H1 (cell line): Measurements from ENCODE around the gene EIF4A3. TPM values are rescaled to one million over a fixed set of nuclear protein-coding genes. Genes with fewer than 3 reads are reported as not detected.

ENCODE experiments used
- CTCF ChIA-PET: fragments of 300-600 bp; sonication (Branson Sonifier 250); formaldehyde crosslinking; loops from one replicate; lab custom pipeline; 2021; ENCODE audit not compliant: partially characterized antibody; lab: Charles Lee
- POLR2A ChIA-PET: fragments of 300-600 bp; sonication (Branson Sonifier 250); formaldehyde crosslinking; loops from one replicate; lab custom pipeline; 2021; ENCODE audit warnings: inconsistent platforms; ENCODE audit not compliant: partially characterized antibody; lab: Charles Lee
- DNase-seq, 2 experiments: peaks; one replicate each; pipeline versions ENCODE4 v3.0.0 to v3.0.0-alpha.2; 2010 to 2022; ENCODE audit warnings: low spot score in 2 of 2, low read depth in 1 of 2, mixed read lengths in 1 of 2
- FAIRE-seq: peaks from 2 replicates; lab custom pipeline; 2011; peaks lifted over from hg19 to GRCh38; lab: Jason Lieb, UNC
- H2AFZ ChIP-seq: 2 replicates; pipeline ENCODE4 v1.8.1; 2012; ENCODE audit warnings: low read length, inconsistent platforms
- H2AK5ac ChIP-seq: 2 replicates; pipeline ENCODE4 v1.6.1; 2013; ENCODE audit warnings: low read depth, low read length
- H2BK120ac ChIP-seq: replicated peaks from 2 replicates; pipeline ENCODE3; 2013; ENCODE audit warnings: low read depth, low read length, inconsistent platforms
- H2BK12ac ChIP-seq: 2 replicates; pipeline ENCODE4 v1.6.1; 2013; ENCODE audit warnings: low read depth, low read length
- H2BK15ac ChIP-seq: 2 replicates; pipeline ENCODE4 v1.6.1; 2013; ENCODE audit warnings: low read length
- H2BK20ac ChIP-seq: 2 replicates; pipeline ENCODE4 v1.6.1; 2013; ENCODE audit warnings: low read length
- H2BK5ac ChIP-seq: 2 replicates; pipeline ENCODE4 v1.6.1; 2013; ENCODE audit warnings: low read depth, low read length
- H3K14ac ChIP-seq: 2 replicates; pipeline ENCODE4 v1.6.1; 2013; ENCODE audit warnings: inconsistent platforms; ENCODE audit not compliant: insufficient read length
- H3K18ac ChIP-seq: 2 replicates; pipeline ENCODE4 v1.6.1; 2013; ENCODE audit warnings: low read length; ENCODE audit errors: extremely low read depth
- H3K23ac ChIP-seq: 2 replicates; pipeline ENCODE4 v1.6.1; 2013; ENCODE audit warnings: inconsistent platforms; ENCODE audit not compliant: insufficient read length
- H3K23me2 ChIP-seq: 2 replicates; pipeline ENCODE4 v1.6.1; 2013; ENCODE audit warnings: low read depth, low read length
- H3K27ac ChIP-seq: 2 replicates; pipeline ENCODE4 v1.6.1; 2011; ENCODE audit warnings: low read depth, low read length, inconsistent platforms
- H3K27me3 ChIP-seq, 4 experiments: replicated peaks in 1 of 4; 1 replicate in 1 of 4; 2 replicates in 3 of 4; pipeline versions ENCODE4 v1.6.1 to v1.8.1; 2011 to 2013; ENCODE audit warnings: low read length in 3 of 4, mild to moderate bottlenecking in 3 of 4, inconsistent platforms in 2 of 4, mixed read lengths in 2 of 4, moderate library complexity in 1 of 4; ENCODE audit not compliant: control insufficient read depth in 3 of 4, insufficient read depth in 3 of 4; ENCODE audit errors: extremely low read depth in 1 of 4
- H3K36me3 ChIP-seq, 4 experiments: 2 replicates each; pipeline versions ENCODE4 v1.6.1 to v1.8.1; 2011 to 2013; ENCODE audit warnings: mild to moderate bottlenecking in 4 of 4, low read length in 3 of 4, moderate library complexity in 2 of 4, control low read depth in 1 of 4, inconsistent platforms in 1 of 4; ENCODE audit not compliant: insufficient read depth in 4 of 4, control insufficient read depth in 2 of 4
- H3K4ac ChIP-seq: replicated peaks from 2 replicates; pipeline ENCODE3; 2013; ENCODE audit warnings: low read length, low read depth, mixed read lengths, inconsistent platforms; ENCODE audit not compliant: insufficient read length
- H3K4me1 ChIP-seq, 4 experiments: replicated peaks in 1 of 4; 1 replicate in 1 of 4; 2 replicates in 3 of 4; pipeline versions ENCODE4 v1.6.1 to v1.8.1; 2011 to 2013; ENCODE audit warnings: low read length in 3 of 4, inconsistent platforms in 2 of 4, mixed read lengths in 1 of 4; ENCODE audit not compliant: insufficient read depth in 4 of 4, control insufficient read depth in 3 of 4
- H3K4me2 ChIP-seq, 2 experiments: 2 replicates each; pipeline versions ENCODE4 v1.6.1 to v1.8.1; 2011 to 2013; ENCODE audit warnings: low read depth in 2 of 2, low read length in 2 of 2, control low read depth in 1 of 2, inconsistent platforms in 1 of 2, mild to moderate bottlenecking in 1 of 2; ENCODE audit not compliant: insufficient read depth in 1 of 2
- H3K4me3 ChIP-seq, 4 experiments: fragments of 200-600, 300-600 bp in 1 of 4; sonication (generic), shearing (Covaris generic), sonication (Bioruptor Twin) in 1 of 4; 2 replicates each; pipeline versions ENCODE4 v1.5.1 to v1.8.1; 2011 to 2016; ENCODE audit warnings: low read length in 4 of 4, low read depth in 3 of 4, control low read depth in 2 of 4, inconsistent platforms in 2 of 4, mild to moderate bottlenecking in 2 of 4, mixed read lengths in 1 of 4, moderate library complexity in 1 of 4; ENCODE audit not compliant: insufficient read depth in 2 of 4; ENCODE audit errors: extremely low read depth in 1 of 4
- H3K56ac ChIP-seq: replicated peaks from 2 replicates; pipeline ENCODE3; 2013; ENCODE audit warnings: low read depth, mild to moderate bottlenecking, mixed read lengths, low read length, inconsistent platforms; ENCODE audit not compliant: insufficient read length
- H3K79me1 ChIP-seq: 2 replicates; pipeline ENCODE4 v1.6.1; 2013; ENCODE audit warnings: low read depth, low read length, control low read depth
- H3K79me2 ChIP-seq, 2 experiments: 2 replicates each; pipeline versions ENCODE4 v1.6.1 to v1.8.1; 2012 to 2013; ENCODE audit warnings: low read length in 2 of 2, mild to moderate bottlenecking in 2 of 2, inconsistent platforms in 1 of 2; ENCODE audit not compliant: insufficient read depth in 2 of 2, control insufficient read depth in 1 of 2
- H3K9ac ChIP-seq, 4 experiments: replicated peaks in 1 of 4; 1 replicate in 1 of 4; 2 replicates in 3 of 4; pipeline versions ENCODE4 v1.6.1 to v1.8.1; 2011 to 2013; ENCODE audit warnings: low read depth in 3 of 4, low read length in 3 of 4, control low read depth in 2 of 4, mild to moderate bottlenecking in 2 of 4, moderate library complexity in 2 of 4, inconsistent platforms in 1 of 4; ENCODE audit errors: extremely low read depth in 1 of 4
- H3K9me3 ChIP-seq, 2 experiments: 2 replicates each; pipeline versions ENCODE4 v1.6.1 to v1.8.1; 2012 to 2013; ENCODE audit warnings: mild to moderate bottlenecking in 2 of 2, moderate library complexity in 2 of 2, control low read depth in 1 of 2, inconsistent platforms in 1 of 2, low read depth in 1 of 2, low read length in 1 of 2, mixed read lengths in 1 of 2; ENCODE audit not compliant: insufficient read depth in 2 of 2
- H4K20me1 ChIP-seq, 2 experiments: replicated peaks in 1 of 2; 2 replicates each; pipeline versions ENCODE3 to v1.8.1; 2011 to 2013; ENCODE audit warnings: inconsistent platforms in 2 of 2, low read length in 2 of 2, mild to moderate bottlenecking in 1 of 2; ENCODE audit not compliant: insufficient read depth in 2 of 2, control insufficient read depth in 1 of 2
- H4K5ac ChIP-seq: 2 replicates; pipeline ENCODE4 v1.6.1; 2013; ENCODE audit warnings: low read length, low read depth, mixed read lengths, inconsistent platforms; ENCODE audit not compliant: insufficient read length
- H4K8ac ChIP-seq: 2 replicates; pipeline ENCODE4 v1.8.0; 2013; ENCODE audit warnings: mild to moderate bottlenecking, moderate library complexity, low read length, inconsistent platforms; ENCODE audit not compliant: insufficient read depth; ENCODE audit errors: extremely low read depth
- H4K91ac ChIP-seq: replicated peaks from 2 replicates; pipeline ENCODE3; 2013; ENCODE audit warnings: low read length, mixed read lengths, inconsistent platforms; ENCODE audit not compliant: insufficient read length
- FOSL1 ChIP-seq: IDR thresholded peaks from 2 replicates; pipeline ENCODE4 v1.6.1; 2011; ENCODE audit warnings: mild to moderate bottlenecking, low read depth, low read length, moderate library complexity; ENCODE audit not compliant: insufficient read depth
- RXRA ChIP-seq: IDR thresholded peaks from 2 replicates; pipeline ENCODE4 v1.6.1; 2011; ENCODE audit warnings: low read depth, mild to moderate bottlenecking, low read length, moderate library complexity; ENCODE audit not compliant: insufficient read depth
- whole genome bisulfite sequencing, 2 experiments: shearing (Covaris generic) in 1 of 2; methylation state at CpG; one replicate each; pipeline versions ENCODE4 v1.1.6 to v1.1.7; 2013 to 2015; ENCODE audit warnings: low lambda C conversion rate in 2 of 2, mixed read lengths in 2 of 2, inconsistent platforms in 1 of 2, low coverage in 1 of 2, missing lambda C conversion rate in 1 of 2; ENCODE audit not compliant: insufficient replicate concordance in 2 of 2, insufficient coverage in 1 of 2, insufficient read length in 1 of 2; ENCODE audit errors: extremely low coverage in 1 of 2, missing lambda C conversion rate in 1 of 2; 5-methylcytosine and 5-hydroxymethylcytosine counted together
- polyA plus RNA-seq, 7 experiments: library from polyadenylated mRNA; depleted of rRNA in 3 of 7; stranded (reverse) in 5 of 7; unstranded in 2 of 7; fragments of >200 nt in 5 of 7; fragments of 200-250 nt in 2 of 7; gene quantifications; 1 replicate in 5 of 7; 2 replicates in 1 of 7; 4 replicates in 1 of 7; pipeline versions ENCODE4 v1.2.1 to v1.2.3, GENCODE V29; 2011 to 2013; ENCODE audit warnings: missing spikeins in 2 of 7, mixed read lengths in 2 of 7
- total RNA-seq: library from RNA; stranded (reverse); fragmentation: NEBNext Ultra II Directional; extraction: Animal tissue kit (Norgen Biotek cat#: 25700); gene quantifications from 2 replicates; pipeline ENCODE4 v1.2.1, GENCODE V29; 2021
- TF ChIP-seq, protein P1 (sequence below): IDR thresholded peaks from 2 replicates; pipeline ENCODE4 v1.6.1; 2011; ENCODE audit warnings: low read length, improper control_type of control experiment

EIF4A3 gene
- total and polyA plus RNA-seq, 2 of the 8 experiments (the other 6 are each of a cell fraction or from before 2014, with no cell fraction given) = 142 to 146 TPM

DNA sequence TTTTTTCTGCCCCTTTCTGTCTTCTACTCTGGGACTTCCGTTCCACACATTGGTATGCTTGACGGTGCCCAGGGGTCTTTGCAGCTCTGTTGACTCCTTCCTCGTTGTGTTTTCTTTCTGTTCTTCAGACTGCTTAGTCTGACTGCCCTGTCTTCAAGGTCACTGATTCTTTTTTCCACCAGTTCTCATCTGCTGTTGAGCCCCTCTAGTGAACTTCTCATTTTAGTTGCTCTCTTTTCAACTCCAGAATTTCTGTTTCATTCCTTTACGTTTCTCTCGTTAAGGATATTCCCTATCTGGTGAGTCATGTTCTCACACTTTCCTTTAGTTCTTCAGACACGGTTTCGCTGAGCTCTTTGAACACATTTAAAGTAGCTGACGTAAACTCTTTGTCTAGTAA is 31.8 kb downstream of the EIF4A3 start:
- H3K79me1 ChIP-seq = 0 out of 2 replicates have a peak, but pooled peaks cover 2% of the 10 kb centered on the region
- no peak overlapping the region for H3K9ac ChIP-seq
- no peaks in the 10 kb centered on the region for H4K20me1 ChIP-seq
- ChIA-PET POLR2A (interaction anchor here (0.8 to 2.1 kb wide), 3 partner anchors 9 to 28 kb away, joined by 3 to 12 read pairs (median 3); no protein-coding TSS in a partner anchor), CTCF (interaction anchor here (1.2 to 3.0 kb wide), 2 partner anchors 9 to 13 kb away, joined by 4 to 17 read pairs; partner anchors contain the start of gene GAA)
- H2AFZ ChIP-seq = no peak overlapping the region
- no peak overlapping the region for H3K27ac ChIP-seq
- WGBS, 2 experiments = 96% methylated on average over 8 of the region's 8 CpGs; no CpG with 5 or more reads in 1 of the 2 experiments
- no peaks in the 10 kb centered on the region for H3K36me3 ChIP-seq
- FAIRE-seq (no peak), DNase-seq (no peak)
- no peaks in the 10 kb centered on the region for H3K79me2 ChIP-seq
- no peak overlapping the region for H2BK120ac ChIP-seq
- no peaks in the 10 kb centered on the region for H3K27me3 ChIP-seq
- H3K9me3 ChIP-seq = no peaks in the 10 kb centered on the region
- H3K4me2 ChIP-seq = no peak overlapping the region
- H3K14ac ChIP-seq = no peak overlapping the region
- H2BK20ac ChIP-seq = no peak overlapping the region
- no peak overlapping the region for H4K91ac ChIP-seq
- H3K18ac ChIP-seq = no peak overlapping the region
- H3K23ac ChIP-seq = no peak overlapping the region
- no peak overlapping the region for H3K56ac ChIP-seq
- no peak overlapping the region for H2AK5ac ChIP-seq
- peaks cover 0 to 11% (median 8%) of the 10 kb centered on the region in 4 experiments; a peak in 4 of 7 replicates for H3K4me1 ChIP-seq
- H3K23me2 ChIP-seq = no peaks in the 10 kb centered on the region
- H2BK12ac ChIP-seq = no peak overlapping the region
- no peak overlapping the region for H2BK15ac ChIP-seq
- no peak overlapping the region for H4K8ac ChIP-seq
- no peak overlapping the region for H2BK5ac ChIP-seq
- no peak overlapping the region for H4K5ac ChIP-seq
- no peak overlapping the region for H3K4me3 ChIP-seq
- no peak overlapping the region for H3K4ac ChIP-seq
- no peak for TF ChIP-seq FOSL1
- no peak for TF ChIP-seq RXRA
- TF ChIP-seq, protein P1, sequence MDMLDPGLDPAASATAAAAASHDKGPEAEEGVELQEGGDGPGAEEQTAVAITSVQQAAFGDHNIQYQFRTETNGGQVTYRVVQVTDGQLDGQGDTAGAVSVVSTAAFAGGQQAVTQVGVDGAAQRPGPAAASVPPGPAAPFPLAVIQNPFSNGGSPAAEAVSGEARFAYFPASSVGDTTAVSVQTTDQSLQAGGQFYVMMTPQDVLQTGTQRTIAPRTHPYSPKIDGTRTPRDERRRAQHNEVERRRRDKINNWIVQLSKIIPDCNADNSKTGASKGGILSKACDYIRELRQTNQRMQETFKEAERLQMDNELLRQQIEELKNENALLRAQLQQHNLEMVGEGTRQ = no peak
